ENCODE results near the gene RIBC2. TPM values are rescaled to one million over a fixed set of nuclear protein-coding genes. Genes with fewer than 3 reads are reported as not detected.
"Not testable (repeated sequence)": the region's sequence is repeated elsewhere in the genome, so short reads cannot be mapped to it uniquely, and the experiment has no call there.

The RIBC2 gene
- total RNA-seq, 1 donor from 2014 or later = 0.52 TPM

DNA sequence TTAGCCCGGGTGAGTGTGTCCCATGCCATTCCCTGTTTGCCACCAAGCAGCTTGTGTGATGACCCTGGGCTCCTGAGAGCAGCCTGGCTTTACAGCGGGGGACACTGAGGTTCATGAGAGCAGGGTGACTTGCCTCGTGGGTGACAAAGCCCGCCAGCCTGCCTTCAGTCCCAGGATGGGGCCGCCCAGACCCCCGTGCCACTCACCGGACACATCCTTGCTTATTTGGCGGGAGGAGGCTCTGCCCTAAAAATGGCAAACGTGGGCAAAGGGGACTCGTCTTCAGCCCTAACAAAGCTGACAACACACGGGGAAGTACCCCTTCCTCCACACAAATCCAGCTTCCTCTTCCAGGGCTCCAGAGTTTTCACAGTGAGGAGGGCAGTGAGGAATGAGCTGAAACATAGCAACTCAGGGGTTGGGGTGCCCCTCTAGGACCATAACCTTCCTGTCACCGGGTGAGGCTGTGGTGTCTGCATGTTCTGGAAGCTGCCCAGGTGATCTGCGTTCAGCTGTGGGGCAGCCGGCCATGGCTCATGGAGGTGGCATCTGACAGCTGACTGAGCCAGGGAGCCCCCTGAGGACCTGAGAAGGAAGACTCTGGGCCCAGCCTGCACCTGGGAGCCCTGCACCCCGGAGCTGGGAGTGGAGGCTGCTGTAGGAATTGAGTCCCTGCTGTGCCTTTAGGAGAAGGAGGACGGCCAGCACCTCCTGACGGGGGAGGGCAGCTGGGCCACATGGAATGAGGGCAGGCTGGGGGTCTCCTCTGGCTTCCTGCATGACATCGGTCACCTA, 16.7 kb downstream of the RIBC2 start:
- Histone ChIP-seq H3K27ac (ENCODE audit: low read depth, low read length) (no peak overlapping the region), H3K4me1 (ENCODE audit: control insufficient read depth in 3 of 3, insufficient read depth in 3 of 3, low read length in 3 of 3) (peaks cover 1 to 3% (median 2%) of the 10 kb centered on the region in 3 donors), H3K9me3 (ENCODE audit: control insufficient read depth in 3 of 3, low read length in 3 of 3) (no peaks in the 10 kb centered on the region), H3K36me3 (ENCODE audit: control insufficient read depth in 3 of 3, insufficient read depth in 3 of 3, low read length in 3 of 3) (no peaks in the 10 kb centered on the region), H3K27me3 (ENCODE audit: control insufficient read depth in 3 of 3, insufficient read depth in 3 of 3, low read length in 3 of 3) (no peaks in the 10 kb centered on the region), H3K4me3 (ENCODE audit: low read length in 3 of 3) (no peak overlapping the region), H3K9ac (ENCODE audit: low read depth in 1 of 3, low read length in 3 of 3) (no peak overlapping the region)

DNA sequence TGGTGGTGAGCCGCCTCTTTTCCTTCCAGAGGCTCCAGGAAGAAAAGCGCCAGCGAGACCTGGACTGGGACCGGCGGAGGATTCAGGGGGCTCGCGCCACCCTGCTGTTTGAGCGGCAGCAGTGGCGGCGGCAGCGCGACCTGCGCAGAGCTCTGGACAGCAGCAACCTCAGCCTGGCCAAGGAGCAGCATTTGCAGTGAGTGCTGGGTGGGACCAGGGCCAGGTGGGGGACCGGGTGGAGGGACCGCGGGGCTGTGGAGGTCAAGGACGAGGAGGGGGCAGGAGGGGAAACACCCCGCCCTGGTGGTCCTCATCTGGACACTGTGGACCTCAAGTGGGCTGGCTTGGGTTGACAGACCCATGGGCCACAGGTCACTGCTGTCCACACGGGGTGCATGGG, 17.4 kb downstream of the RIBC2 start:
- no peaks in the 10 kb centered on the region for H3K27me3 ChIP-seq (ENCODE audit: control insufficient read depth in 3 of 3, insufficient read depth in 3 of 3, low read length in 3 of 3)
- H3K27ac ChIP-seq (ENCODE audit: low read depth, low read length) = no peak overlapping the region
- H3K9me3 ChIP-seq (ENCODE audit: control insufficient read depth in 3 of 3, low read length in 3 of 3) = no peaks in the 10 kb centered on the region
- H3K4me3 ChIP-seq (ENCODE audit: low read length in 3 of 3) = no peak overlapping the region
- H3K4me1 ChIP-seq (ENCODE audit: control insufficient read depth in 3 of 3, insufficient read depth in 3 of 3, low read length in 3 of 3) = peaks cover 5 to 10% (median 8%) of the 10 kb centered on the region in 3 donors
- H3K36me3 ChIP-seq (ENCODE audit: control insufficient read depth in 3 of 3, insufficient read depth in 3 of 3, low read length in 3 of 3) = no peaks in the 10 kb centered on the region
- no peak overlapping the region for H3K9ac ChIP-seq (ENCODE audit: low read depth in 1 of 3, low read length in 3 of 3)

DNA sequence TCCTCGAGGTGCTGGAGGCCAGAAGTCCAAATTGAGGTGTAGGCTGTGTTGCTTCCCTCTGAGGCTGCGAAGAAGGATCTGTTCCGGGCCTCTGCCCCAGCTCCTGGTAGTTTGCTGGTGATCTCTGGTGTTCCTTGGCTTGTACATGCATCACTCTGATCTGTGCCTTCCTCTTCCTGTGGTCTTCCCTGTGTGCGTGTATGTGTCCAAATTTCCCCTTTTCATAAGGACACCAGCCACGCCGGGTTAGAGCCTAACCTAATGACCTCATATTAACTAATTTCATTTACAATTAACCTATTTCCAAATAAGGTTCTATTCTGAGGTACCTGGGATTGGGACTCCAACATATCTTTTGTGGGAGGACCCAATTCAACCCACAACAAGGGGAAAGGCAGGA, 21.5 kb downstream of the RIBC2 start:
- peak overlapping the region; percentile 20 to 76 (median 54) for H3K9ac ChIP-seq (ENCODE audit: low read depth in 1 of 3, low read length in 3 of 3)

DNA sequence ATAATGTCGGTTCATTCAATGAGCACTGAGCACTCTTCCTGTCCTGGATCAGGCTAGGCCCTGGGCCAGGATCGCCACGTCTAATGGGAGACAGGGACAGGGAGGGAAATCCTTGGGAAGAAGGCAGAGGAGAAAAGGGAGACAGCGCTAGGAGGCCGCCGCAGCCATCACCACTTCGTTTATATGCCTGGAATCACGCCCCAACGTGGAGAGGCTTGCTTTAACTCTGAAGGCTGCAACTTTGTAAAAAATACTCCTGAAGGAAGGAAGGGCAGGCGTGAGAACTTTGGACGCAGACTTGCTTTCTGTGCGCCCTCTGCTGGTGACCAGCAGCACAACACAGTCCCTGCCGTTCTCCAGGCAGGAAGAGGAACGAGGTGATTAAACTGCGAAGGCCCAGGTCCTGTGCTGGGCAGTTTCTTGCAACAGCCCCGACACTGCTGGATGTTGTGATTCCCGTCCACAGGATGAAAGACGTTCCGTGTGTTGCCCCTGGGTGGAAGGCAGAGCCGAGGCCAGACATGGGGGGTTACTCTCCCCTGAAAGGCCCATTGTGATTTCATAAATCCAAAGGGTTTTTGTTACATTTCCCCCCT, 22.1 kb downstream of the RIBC2 start:
- Histone ChIP-seq H3K27ac (ENCODE audit: low read depth, low read length) (peak overlapping the region; percentile 7), H3K4me1 (ENCODE audit: control insufficient read depth in 3 of 3, insufficient read depth in 3 of 3, low read length in 3 of 3) (peaks cover 5 to 10% (median 8%) of the 10 kb centered on the region in 3 donors), H3K9me3 (ENCODE audit: control insufficient read depth in 3 of 3, low read length in 3 of 3) (no peaks in the 10 kb centered on the region), H3K36me3 (ENCODE audit: control insufficient read depth in 3 of 3, insufficient read depth in 3 of 3, low read length in 3 of 3) (no peaks in the 10 kb centered on the region), H3K4me3 (ENCODE audit: low read length in 3 of 3) (peak overlapping the region; percentile 59 to 74 (median 69)), H3K27me3 (ENCODE audit: control insufficient read depth in 3 of 3, insufficient read depth in 3 of 3, low read length in 3 of 3) (no peaks in the 10 kb centered on the region), H3K9ac (ENCODE audit: low read depth in 1 of 3, low read length in 3 of 3) (peak overlapping the region; percentile 54 to 76 (median 58))

More for the DNA sequence above, 21.5 kb downstream of the RIBC2 start:
- peaks cover 5 to 10% (median 8%) of the 10 kb centered on the region in 3 donors for H3K4me1 ChIP-seq (ENCODE audit: control insufficient read depth in 3 of 3, insufficient read depth in 3 of 3, low read length in 3 of 3)
- no peaks in the 10 kb centered on the region for H3K36me3 ChIP-seq (ENCODE audit: control insufficient read depth in 3 of 3, insufficient read depth in 3 of 3, low read length in 3 of 3)
- H3K4me3 ChIP-seq (ENCODE audit: low read length in 3 of 3) = no peak overlapping the region
- peak overlapping the region; percentile 7 for H3K27ac ChIP-seq (ENCODE audit: low read depth, low read length)
- H3K27me3 ChIP-seq (ENCODE audit: control insufficient read depth in 3 of 3, insufficient read depth in 3 of 3, low read length in 3 of 3) = no peaks in the 10 kb centered on the region
- no peaks in the 10 kb centered on the region for H3K9me3 ChIP-seq (ENCODE audit: control insufficient read depth in 3 of 3, low read length in 3 of 3)

DNA sequence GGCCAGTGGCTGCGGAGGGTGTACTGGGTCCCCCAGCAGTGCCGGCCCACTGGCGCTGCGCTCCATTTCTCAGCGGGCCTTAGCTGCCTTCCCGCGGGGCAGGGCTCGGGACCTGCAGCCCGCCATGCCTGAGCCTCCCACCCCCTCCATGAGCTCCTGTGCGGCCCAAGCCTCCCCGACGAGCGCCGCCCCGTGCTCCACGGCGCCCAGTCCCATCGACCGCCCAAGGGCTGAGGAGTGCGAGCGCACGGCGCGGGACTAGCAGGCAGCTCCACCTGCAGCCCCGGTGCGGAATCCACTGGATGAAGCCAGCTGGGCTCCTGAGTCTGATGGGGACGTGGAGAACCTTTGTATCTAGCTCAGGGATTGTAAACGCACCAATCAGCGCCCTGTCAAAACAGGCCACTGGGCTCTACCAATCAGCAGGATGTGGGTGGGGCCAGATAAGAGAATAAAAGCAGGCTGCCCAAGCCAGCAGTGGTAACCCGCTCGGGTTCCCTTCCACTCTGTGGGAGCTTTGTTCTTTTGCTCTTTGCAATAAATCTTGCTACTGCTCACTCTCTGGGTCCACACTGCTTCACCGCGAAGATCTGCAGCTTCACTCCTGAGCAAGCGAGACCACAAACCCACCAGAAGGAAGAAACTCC, 23.5 kb downstream of the RIBC2 start:
- H3K27me3 ChIP-seq (ENCODE audit: control insufficient read depth in 3 of 3, insufficient read depth in 3 of 3, low read length in 3 of 3); H3K9ac ChIP-seq (ENCODE audit: low read depth in 1 of 3, low read length in 3 of 3); H3K9me3 ChIP-seq (ENCODE audit: control insufficient read depth in 3 of 3, low read length in 3 of 3); H3K36me3 ChIP-seq (ENCODE audit: control insufficient read depth in 3 of 3, insufficient read depth in 3 of 3, low read length in 3 of 3); H3K4me3 ChIP-seq (ENCODE audit: low read length in 3 of 3); H3K27ac ChIP-seq (ENCODE audit: low read depth, low read length): not testable (repeated sequence)
- H3K4me1 ChIP-seq (ENCODE audit: control insufficient read depth in 3 of 3, insufficient read depth in 3 of 3, low read length in 3 of 3) = peaks cover 5 to 10% (median 8%) of the 10 kb centered on the region in 3 donors

DNA sequence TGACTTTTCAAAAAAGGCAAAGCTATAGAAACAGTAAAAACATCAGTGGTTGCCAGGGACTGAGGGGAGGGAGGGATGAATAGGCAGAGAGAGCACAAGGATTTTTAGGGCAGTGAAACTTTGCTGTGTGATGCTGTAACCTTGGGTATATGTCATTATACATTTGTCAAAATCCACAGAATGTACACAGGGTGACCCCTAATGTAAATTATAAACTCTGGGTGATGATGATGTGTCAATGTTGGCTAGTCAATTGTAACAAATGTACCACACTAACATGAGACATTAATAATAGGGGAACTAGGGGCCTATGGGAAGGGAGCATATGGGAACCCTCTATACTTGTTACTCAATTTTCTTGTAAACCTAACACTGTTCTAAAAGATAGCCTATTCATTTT, 24.8 kb downstream of the RIBC2 start:
- H3K4me3 ChIP-seq (ENCODE audit: low read length in 3 of 3) = no peak overlapping the region
- H3K9me3 ChIP-seq (ENCODE audit: control insufficient read depth in 3 of 3, low read length in 3 of 3) = no peaks in the 10 kb centered on the region
- no peak overlapping the region for H3K9ac ChIP-seq (ENCODE audit: low read depth in 1 of 3, low read length in 3 of 3)
- H3K27ac ChIP-seq (ENCODE audit: low read depth, low read length) = no peak overlapping the region
- peaks cover 5 to 10% (median 8%) of the 10 kb centered on the region in 3 donors for H3K4me1 ChIP-seq (ENCODE audit: control insufficient read depth in 3 of 3, insufficient read depth in 3 of 3, low read length in 3 of 3)
- no peaks in the 10 kb centered on the region for H3K36me3 ChIP-seq (ENCODE audit: control insufficient read depth in 3 of 3, insufficient read depth in 3 of 3, low read length in 3 of 3)
- no peaks in the 10 kb centered on the region for H3K27me3 ChIP-seq (ENCODE audit: control insufficient read depth in 3 of 3, insufficient read depth in 3 of 3, low read length in 3 of 3)

DNA sequence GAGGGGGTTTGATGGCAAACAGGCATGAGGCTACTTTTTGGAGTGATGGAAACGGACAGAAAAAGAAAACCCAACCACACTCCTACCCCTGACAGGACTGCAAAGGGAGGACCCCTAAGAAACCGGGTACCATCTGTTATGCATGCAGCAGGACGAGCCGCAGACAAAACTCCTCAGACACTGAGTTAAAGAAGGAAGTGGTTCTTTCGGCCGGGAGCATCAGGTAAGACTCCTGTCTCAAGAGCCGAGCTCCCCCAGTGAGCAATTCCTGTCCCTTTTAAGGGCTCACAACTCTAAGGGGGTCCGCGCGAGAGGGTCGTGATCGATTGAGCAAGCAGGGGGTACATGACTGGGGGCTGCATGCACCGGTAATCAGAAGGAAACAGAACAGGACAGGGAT, 27.2 kb downstream of the RIBC2 start:
- not testable (repeated sequence) for H3K4me3 ChIP-seq (ENCODE audit: low read length in 3 of 3); H3K9me3 ChIP-seq (ENCODE audit: control insufficient read depth in 3 of 3, low read length in 3 of 3); H3K4me1 ChIP-seq (ENCODE audit: control insufficient read depth in 3 of 3, insufficient read depth in 3 of 3, low read length in 3 of 3); H3K27me3 ChIP-seq (ENCODE audit: control insufficient read depth in 3 of 3, insufficient read depth in 3 of 3, low read length in 3 of 3); H3K27ac ChIP-seq (ENCODE audit: low read depth, low read length); H3K36me3 ChIP-seq (ENCODE audit: control insufficient read depth in 3 of 3, insufficient read depth in 3 of 3, low read length in 3 of 3); H3K9ac ChIP-seq (ENCODE audit: low read depth in 1 of 3, low read length in 3 of 3)

DNA sequence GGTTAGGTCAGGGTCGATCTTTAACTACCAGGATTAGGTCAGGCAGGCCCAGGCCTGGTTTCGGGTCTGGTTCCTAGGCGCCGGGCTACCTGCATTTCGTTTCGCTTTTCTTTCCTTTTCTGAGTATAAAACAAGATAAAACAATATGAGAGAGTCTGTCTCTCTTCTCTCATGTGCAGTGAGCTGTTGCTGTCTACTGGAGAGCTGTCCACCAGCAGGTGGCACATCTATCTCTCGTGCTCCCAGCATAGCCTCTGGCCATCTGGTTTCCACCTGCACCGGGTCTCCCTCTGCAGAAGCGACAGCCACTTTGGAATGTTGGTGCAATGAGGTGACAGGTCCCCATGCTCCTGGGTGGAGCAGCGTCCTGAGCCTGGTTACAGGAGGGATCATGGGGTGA, 27.6 kb downstream of the RIBC2 start:
- H3K27ac ChIP-seq (ENCODE audit: low read depth, low read length) = no peak overlapping the region
- no peaks in the 10 kb centered on the region for H3K9me3 ChIP-seq (ENCODE audit: control insufficient read depth in 3 of 3, low read length in 3 of 3)

DNA sequence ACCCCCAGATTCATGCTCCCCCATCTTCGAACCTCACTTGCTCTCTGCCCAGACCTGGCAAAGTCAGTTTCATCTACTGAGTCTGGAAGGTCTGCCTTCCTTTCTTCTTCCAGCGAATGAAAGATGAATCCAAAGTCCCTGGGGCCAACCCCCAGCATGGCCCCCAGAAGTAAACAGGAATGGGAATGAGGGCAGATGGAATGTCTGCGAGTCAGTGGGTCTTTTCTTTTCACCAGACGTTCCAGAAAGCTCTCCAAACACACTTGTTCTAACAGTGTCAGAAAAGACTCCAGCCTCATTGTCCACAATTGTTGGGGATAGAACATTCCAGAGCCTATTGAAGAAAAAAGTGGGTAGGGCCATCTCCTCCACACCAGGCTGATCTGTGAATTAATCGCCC, 28.6 kb downstream of the RIBC2 start:
- Histone ChIP-seq H3K4me1 (ENCODE audit: control insufficient read depth in 3 of 3, insufficient read depth in 3 of 3, low read length in 3 of 3) (no peaks in the 10 kb centered on the region), H3K27ac (ENCODE audit: low read depth, low read length) (no peak overlapping the region), H3K9ac (ENCODE audit: low read depth in 1 of 3, low read length in 3 of 3) (no peak overlapping the region), H3K36me3 (ENCODE audit: control insufficient read depth in 3 of 3, insufficient read depth in 3 of 3, low read length in 3 of 3) (no peaks in the 10 kb centered on the region), H3K9me3 (ENCODE audit: control insufficient read depth in 3 of 3, low read length in 3 of 3) (no peaks in the 10 kb centered on the region), H3K4me3 (ENCODE audit: low read length in 3 of 3) (no peak overlapping the region), H3K27me3 (ENCODE audit: control insufficient read depth in 3 of 3, insufficient read depth in 3 of 3, low read length in 3 of 3) (no peaks in the 10 kb centered on the region)

More for the DNA sequence above, 27.6 kb downstream of the RIBC2 start:
- Histone ChIP-seq H3K36me3 (ENCODE audit: control insufficient read depth in 3 of 3, insufficient read depth in 3 of 3, low read length in 3 of 3) (no peaks in the 10 kb centered on the region), H3K4me1 (ENCODE audit: control insufficient read depth in 3 of 3, insufficient read depth in 3 of 3, low read length in 3 of 3) (no peaks in the 10 kb centered on the region), H3K4me3 (ENCODE audit: low read length in 3 of 3) (no peak overlapping the region), H3K27me3 (ENCODE audit: control insufficient read depth in 3 of 3, insufficient read depth in 3 of 3, low read length in 3 of 3) (no peaks in the 10 kb centered on the region), H3K9ac (ENCODE audit: low read depth in 1 of 3, low read length in 3 of 3) (no peak overlapping the region)

DNA sequence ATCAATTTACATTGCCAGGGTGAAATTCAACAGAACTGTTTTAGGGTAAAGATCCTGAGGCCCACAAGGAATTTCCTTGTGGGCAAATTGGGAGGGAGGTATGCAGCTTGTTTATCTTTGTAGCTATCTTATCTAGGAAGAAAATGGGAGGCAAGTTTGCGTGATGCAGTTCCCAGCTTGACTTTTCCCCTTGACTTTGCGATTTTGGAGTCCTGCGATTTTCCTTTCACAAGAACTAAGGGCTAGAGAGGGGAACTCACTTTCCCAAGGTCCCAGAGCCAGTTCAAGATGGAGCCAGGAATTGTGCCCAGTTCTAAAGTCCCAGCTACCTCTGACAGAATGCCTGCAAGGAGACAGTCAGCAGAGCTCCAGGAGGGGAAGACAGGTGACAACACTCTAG, 30.7 kb downstream of the RIBC2 start:
- no peak overlapping the region for H3K4me3 ChIP-seq (ENCODE audit: low read length in 3 of 3)
- no peaks in the 10 kb centered on the region for H3K9me3 ChIP-seq (ENCODE audit: control insufficient read depth in 3 of 3, low read length in 3 of 3)
- H3K27me3 ChIP-seq (ENCODE audit: control insufficient read depth in 3 of 3, insufficient read depth in 3 of 3, low read length in 3 of 3) = no peaks in the 10 kb centered on the region
- no peak overlapping the region for H3K27ac ChIP-seq (ENCODE audit: low read depth, low read length)
- H3K36me3 ChIP-seq (ENCODE audit: control insufficient read depth in 3 of 3, insufficient read depth in 3 of 3, low read length in 3 of 3) = no peaks in the 10 kb centered on the region
- H3K4me1 ChIP-seq (ENCODE audit: control insufficient read depth in 3 of 3, insufficient read depth in 3 of 3, low read length in 3 of 3) = no peaks in the 10 kb centered on the region
- H3K9ac ChIP-seq (ENCODE audit: low read depth in 1 of 3, low read length in 3 of 3) = no peak overlapping the region

Measured in skeletal muscle tissue (tissue), 4 donors.